GM12801 (cell line): Measurements from ENCODE around the gene DNAJC5.

Experiments used
- CTCF ChIP-seq: IDR thresholded peaks from one replicate; pipeline ENCODE4 v1.5.1; 2011; ENCODE audit warnings: control low read depth; ENCODE audit not compliant: insufficient read length; ENCODE audit errors: extremely low read depth

Gene DNAJC5

GRCh38 chr20:63945921-63946920, 51.3 kb downstream of the DNAJC5 start:
- TF ChIP-seq CTCF = no peak

GRCh38 chr20:63946986-63947637, 52.2 kb downstream of the DNAJC5 start:
- no peak for TF ChIP-seq CTCF

- no peak for TF ChIP-seq CTCF
Observed at GRCh38 chr20:63947638-63948456, 52.9 kb downstream of the DNAJC5 start.

GRCh38 chr20:63950701-63951397, 55.9 kb downstream of the DNAJC5 start:
- no peak for TF ChIP-seq CTCF

GRCh38 chr20:63951398-63952209, 56.7 kb downstream of the DNAJC5 start:
- TF ChIP-seq CTCF = no peak

GRCh38 chr20:63952210-63952535, 57.2 kb downstream of the DNAJC5 start:
- TF ChIP-seq CTCF = no peak
